ENCODE results near the gene MRPL37. TPM values are rescaled to one million over a fixed set of nuclear protein-coding genes. Genes with fewer than 3 reads are reported as not detected.

Gene MRPL37
- total and polyA plus RNA-seq, 2 of the 4 experiments (the other 2 are of a cell fraction) = 42.8 to 132 TPM

DNA sequence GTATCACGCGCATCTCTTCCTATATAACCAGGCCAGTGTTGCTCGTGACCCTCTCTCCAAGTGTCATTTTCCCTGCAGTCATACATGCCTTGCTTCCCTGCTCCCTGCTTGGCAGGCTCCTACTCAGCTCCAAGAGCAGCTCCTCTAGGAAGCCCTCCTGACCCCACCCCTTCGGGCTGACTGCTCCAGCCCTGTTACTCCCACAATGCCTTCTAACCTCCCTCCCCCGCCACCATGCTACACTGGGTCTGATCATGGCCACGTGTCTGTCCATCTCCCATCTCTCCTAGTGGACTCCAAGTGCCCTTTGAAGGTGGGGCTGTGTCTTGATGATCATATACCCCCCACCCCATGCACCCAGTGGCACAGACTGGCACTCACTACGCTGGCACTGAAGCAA is 44.7 kb downstream of the MRPL37 start:
- no peak overlapping the region for H3K4me2 ChIP-seq (ENCODE audit: low read depth, low read length)
- H3K4ac ChIP-seq (ENCODE audit: low read depth, low read length) = no peak overlapping the region
- no peak overlapping the region for H3K23ac ChIP-seq (ENCODE audit: low read depth, low read length)
- no peak overlapping the region for H2AK9ac ChIP-seq (replicated peaks; ENCODE audit: low read depth, low read length, poor library complexity)
- H2AFZ ChIP-seq (replicated peaks; ENCODE audit: low read length, poor library complexity) = no peak overlapping the region
- H3K4me1 ChIP-seq (ENCODE audit: control insufficient read depth, insufficient read depth, low read length) = no peaks in the 10 kb centered on the region
- POLR2A ChIA-PET (ENCODE audit: unreplicated experiment) = no interaction called here
- H2BK5ac ChIP-seq (ENCODE audit: low read depth, low read length, poor library complexity, severe bottlenecking) = no peak overlapping the region
- H3K14ac ChIP-seq (replicated peaks; ENCODE audit: low read depth, low read length) = no peak overlapping the region
- no peak for DNase-seq
- 100% methylated on average over 1 of the region's 7 CpGs; no CpG with 5 or more reads in 1 of the 2 experiments for WGBS, 2 experiments (ENCODE audit: extremely low coverage in 2 of 2, insufficient read length in 1 of 2)
- H2BK15ac ChIP-seq (ENCODE audit: low read depth, low read length) = no peak overlapping the region
- dilution Hi-C loops (cut with HindIII; ENCODE audit: low sequenced_read_pairs, unreplicated experiment) (no loop called here), in situ Hi-C loops (cut with MboI; ENCODE audit: low sequenced_read_pairs) (no loop called here), intact Hi-C loops (cut with micrococcal nuclease) (no loop called here)
- H3K27ac ChIP-seq (ENCODE audit: insufficient read depth, low read length) = no peak overlapping the region
- no peak overlapping the region for H2BK20ac ChIP-seq (ENCODE audit: low read depth, low read length)
- H3K9me1 ChIP-seq (ENCODE audit: insufficient read depth, low read length) = peaks cover 8% of the 10 kb centered on the region; the same call in 1 of the 2 replicates
- no peak overlapping the region for H3K9ac ChIP-seq (ENCODE audit: low read depth, low read length)
- H3K27me3 ChIP-seq (ENCODE audit: control insufficient read depth, insufficient read depth, low read length) = no peaks in the 10 kb centered on the region
- TF ChIP-seq RAD21 (IDR thresholded peaks at IDR 0.05; ENCODE audit: low read length) = no peak
- no peak overlapping the region for H3K56ac ChIP-seq (ENCODE audit: extremely low read depth, insufficient read depth, low read length)
- no peak for ATAC-seq (ENCODE audit: low read depth)
- no TSS peak for BruUV-seq (replicated peaks)
- H3K36me3 ChIP-seq (ENCODE audit: control insufficient read depth, insufficient read depth, low read length) = peaks cover 69% of the 10 kb centered on the region
- H2AK5ac ChIP-seq (ENCODE audit: low read depth, low read length) = no peak overlapping the region
- no peak overlapping the region for H4K91ac ChIP-seq (ENCODE audit: insufficient read depth, low read depth, low read length)
- H4K8ac ChIP-seq (ENCODE audit: low read depth in 2 of 2, low read length in 2 of 2) = no peak overlapping the region
- H3K9me3 ChIP-seq (ENCODE audit: control insufficient read depth, insufficient read depth, low read length) = no peaks in the 10 kb centered on the region
- no peaks in the 10 kb centered on the region for H4K20me1 ChIP-seq (ENCODE audit: insufficient read depth, low read length)
- no peak overlapping the region for H3K4me3 ChIP-seq (ENCODE audit: insufficient read depth, low read depth, low read length)
- peaks cover 4% of the 10 kb centered on the region in 2 experiments; a peak in 3 of 4 replicates for H3K79me1 ChIP-seq (ENCODE audit: low read depth in 1 of 2, low read length in 2 of 2)
- CTCF ChIA-PET = interaction anchor here (0.5 kb wide), 1 partner anchor 247 kb away, joined by 4 read pairs; no protein-coding TSS in a partner anchor
- H2BK120ac ChIP-seq (ENCODE audit: low read depth, low read length) = no peak overlapping the region
- H3K18ac ChIP-seq (ENCODE audit: low read depth, low read length) = no peak overlapping the region
- no peak overlapping the region for H4K5ac ChIP-seq (ENCODE audit: low read depth, low read length)

All from IMR-90 (cell line).